GM21528 (cell line): Measurements from ENCODE around the gene SURF1.
"Not testable (repeated sequence)": the region's sequence is repeated elsewhere in the genome, so short reads cannot be mapped to it uniquely, and the experiment has no call there.

Experiments
- ATAC-seq: cut with Tn5 transposase; IDR thresholded peaks from one replicate; pipeline ENCODE4 v1.9.1; 2021; ENCODE audit warnings: mild to moderate bottlenecking, moderate library complexity; ENCODE audit not compliant: unreplicated experiment, low FRiP score

The SURF1 gene

GRCh38 chr9:133327834-133328484 is 28.3 kb downstream of the SURF1 start:
- no peak for ATAC-seq

DNA sequence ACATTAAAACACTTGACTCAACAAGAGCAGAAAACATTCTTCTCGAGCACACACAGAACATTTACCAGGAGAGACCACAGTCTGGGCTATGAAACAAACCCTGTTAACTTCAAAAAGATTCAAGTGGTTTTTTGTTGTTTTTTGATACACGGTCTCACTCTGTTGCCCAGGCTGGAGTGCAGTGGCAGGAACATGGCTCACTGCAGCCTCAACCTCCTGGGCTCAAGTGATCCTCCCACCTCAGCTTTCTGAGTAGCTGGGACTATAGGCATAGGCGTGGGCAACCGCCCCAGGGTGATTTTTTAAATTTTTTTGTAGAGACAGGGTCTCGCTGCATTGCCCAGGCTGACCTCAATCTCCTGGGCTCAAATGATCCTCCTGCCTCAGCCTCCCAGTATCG is 29.3 kb downstream of the SURF1 start:
- ATAC-seq, result not testable (repeated sequence)

GRCh38 chr9:133323991-133324703 is 32.1 kb downstream of the SURF1 start:
- ATAC-seq, result no peak

- ATAC-seq, result no peak
These were observed 33.1 kb downstream of the SURF1 start for GRCh38 chr9:133323211-133323610.

DNA sequence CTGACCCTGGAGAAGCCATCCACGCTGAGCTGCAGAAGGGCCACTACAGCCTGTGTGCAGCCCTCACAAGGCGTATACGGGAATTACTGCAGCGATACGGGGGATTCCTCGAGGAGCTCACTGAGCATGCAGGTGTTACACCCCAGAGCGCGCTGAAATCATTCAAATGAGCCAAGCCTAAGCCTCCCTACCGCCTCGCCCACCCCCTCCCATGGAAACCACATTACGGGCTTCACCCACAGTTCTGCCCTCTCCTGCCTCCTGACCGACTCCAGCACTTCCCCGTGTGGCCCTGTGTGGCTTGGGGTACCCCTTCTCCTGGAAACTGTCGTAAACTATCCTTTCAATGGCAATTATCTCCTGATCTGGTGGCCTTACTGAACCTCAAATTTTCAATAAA is 33.6 kb downstream of the SURF1 start:
- ATAC-seq, result no peak

DNA sequence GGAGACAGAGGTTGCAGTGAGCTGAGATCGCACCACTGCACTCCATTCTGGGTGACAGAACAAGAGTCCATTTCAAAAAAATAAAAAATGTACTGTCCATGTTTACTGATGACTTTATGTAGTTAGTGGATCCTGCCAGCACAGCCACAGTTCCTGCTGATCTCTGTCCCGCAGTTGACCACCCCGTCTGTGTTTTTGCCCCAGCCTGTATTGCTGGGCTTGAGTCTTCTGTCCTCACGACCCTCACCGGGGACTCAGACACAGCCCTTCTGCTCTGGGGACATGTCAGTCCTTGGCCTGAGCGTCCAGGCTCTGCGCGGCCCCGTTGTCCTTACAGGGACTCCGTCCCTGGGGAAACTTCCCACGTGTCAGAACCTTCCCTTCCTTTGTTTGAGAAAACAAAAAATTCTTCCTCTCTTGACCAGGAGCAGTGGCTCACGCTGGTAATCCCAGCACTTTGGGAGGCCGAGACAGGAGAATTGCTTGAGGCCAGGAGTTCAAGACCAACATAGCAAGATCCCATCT is 34.8 kb downstream of the SURF1 start:
- ATAC-seq, result no peak

DNA sequence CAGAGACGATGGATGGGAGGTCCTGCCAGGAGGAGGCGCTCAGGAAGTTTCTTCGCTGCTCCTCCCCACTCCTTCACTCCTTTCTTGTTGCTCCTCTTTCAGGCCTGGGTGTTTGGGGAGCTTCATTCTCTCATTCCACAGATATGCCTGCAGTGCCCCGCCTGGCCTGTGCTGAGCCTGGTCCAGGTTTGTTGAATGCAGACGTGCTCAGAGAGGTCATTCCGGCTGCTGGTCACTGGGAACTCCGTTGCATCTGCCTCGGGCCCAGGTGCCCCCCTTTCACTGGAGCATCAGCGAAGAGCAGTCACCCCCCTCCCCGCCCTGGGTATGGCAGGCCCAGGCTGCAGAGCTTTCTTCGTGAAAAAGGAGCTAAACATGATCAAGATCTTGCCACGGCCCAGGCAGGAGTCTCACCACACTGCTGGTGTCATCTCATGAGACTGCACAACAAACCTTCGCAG is 35.8 kb downstream of the SURF1 start:
- no peak for ATAC-seq

GRCh38 chr9:133317551-133317950 is 38.7 kb downstream of the SURF1 start:
- not testable (repeated sequence) for ATAC-seq

- ATAC-seq, result no peak
These were observed 40.3 kb downstream of the SURF1 start for GRCh38 chr9:133315997-133316396.

GRCh38 chr9:133309608-133310007 is 46.7 kb downstream of the SURF1 start:
- ATAC-seq, result no peak

DNA sequence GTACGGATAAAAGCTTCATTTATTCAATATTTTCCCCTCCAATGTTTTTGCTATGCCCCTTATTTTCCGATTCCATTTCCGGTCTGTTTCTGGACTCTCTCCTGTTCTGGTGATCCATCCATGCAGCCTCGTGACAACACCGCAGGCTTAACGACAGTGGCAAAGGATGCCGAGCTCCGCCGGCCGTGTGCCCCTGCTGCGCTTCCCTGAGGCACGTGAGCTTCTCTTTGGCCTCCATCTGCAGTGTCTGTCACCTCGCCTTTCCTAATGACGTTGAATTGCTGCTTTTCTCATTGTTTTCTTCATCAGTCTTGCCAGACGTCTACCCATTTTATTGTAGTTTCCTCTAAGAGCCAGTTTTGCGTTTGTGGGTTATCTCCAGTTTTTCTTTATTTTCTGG is 49.0 kb downstream of the SURF1 start:
- no peak for ATAC-seq

- ATAC-seq, result no peak
These were observed 49.8 kb downstream of the SURF1 start for GRCh38 chr9:133306242-133307204.

DNA sequence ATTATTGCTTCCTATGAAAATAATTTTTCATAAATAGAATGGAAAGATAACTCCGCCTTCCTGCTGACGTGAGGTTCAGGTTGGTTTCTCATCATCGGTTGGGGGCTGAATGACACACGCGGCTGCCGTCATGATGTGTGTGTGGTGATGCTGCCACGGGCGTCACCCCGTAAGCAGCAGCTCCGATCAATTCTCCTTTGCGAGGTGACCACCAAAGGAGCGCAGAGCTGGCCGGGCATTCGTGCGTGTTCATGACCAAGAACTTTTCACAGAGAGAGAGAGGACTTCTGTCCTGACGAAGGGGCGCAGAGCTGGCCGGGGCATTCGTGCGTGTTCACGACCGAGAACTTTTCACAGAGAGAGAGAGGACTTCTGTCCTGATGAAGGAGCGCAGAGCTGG is 50.6 kb downstream of the SURF1 start:
- ATAC-seq, result no peak

DNA sequence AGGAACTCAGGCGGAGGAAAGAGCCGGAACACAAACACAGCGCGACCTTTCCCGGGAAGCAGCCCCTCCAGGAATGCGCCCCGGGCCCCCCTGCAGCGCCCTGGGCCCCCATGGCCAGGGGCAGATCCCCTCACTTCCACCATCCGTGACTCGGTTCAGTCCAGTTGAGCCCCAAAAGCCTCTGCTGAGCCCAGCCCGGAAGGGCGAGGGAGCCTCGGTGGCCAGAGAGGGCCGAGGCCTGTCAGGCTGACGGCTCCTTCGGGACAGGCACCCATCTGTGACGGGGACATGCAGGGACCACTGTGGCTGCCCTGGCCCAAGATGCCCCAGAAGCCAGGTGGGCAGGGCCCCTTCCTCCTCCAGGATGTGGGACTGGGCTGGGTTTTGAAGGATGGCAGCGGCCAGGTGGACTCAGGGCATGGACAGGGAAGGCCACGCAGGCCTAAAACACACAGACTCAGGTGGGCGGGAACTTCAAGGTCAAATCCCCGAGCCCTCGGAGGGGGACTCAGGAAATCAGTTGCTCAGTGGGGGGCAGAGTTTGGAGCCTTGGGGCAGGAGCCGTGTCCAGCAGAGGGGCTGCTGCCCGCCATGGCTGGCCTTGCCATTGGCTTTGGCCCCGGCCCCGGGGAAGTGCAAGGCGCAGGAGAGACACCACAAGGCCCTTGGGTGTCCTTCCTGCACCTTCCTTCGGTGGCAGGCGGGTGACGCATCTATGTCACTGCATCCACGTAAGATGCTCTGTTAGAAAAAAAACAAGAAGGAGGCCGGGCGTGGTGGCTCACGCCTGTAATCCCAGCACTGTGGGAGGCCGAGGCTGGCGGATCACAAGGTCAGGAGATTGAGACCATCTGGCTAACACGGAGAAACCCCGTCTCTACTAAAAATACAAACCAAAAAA is 51.6 kb downstream of the SURF1 start:
- ATAC-seq, result no peak

GRCh38 chr9:133304158-133304470 is 52.2 kb downstream of the SURF1 start:
- no peak for ATAC-seq

DNA sequence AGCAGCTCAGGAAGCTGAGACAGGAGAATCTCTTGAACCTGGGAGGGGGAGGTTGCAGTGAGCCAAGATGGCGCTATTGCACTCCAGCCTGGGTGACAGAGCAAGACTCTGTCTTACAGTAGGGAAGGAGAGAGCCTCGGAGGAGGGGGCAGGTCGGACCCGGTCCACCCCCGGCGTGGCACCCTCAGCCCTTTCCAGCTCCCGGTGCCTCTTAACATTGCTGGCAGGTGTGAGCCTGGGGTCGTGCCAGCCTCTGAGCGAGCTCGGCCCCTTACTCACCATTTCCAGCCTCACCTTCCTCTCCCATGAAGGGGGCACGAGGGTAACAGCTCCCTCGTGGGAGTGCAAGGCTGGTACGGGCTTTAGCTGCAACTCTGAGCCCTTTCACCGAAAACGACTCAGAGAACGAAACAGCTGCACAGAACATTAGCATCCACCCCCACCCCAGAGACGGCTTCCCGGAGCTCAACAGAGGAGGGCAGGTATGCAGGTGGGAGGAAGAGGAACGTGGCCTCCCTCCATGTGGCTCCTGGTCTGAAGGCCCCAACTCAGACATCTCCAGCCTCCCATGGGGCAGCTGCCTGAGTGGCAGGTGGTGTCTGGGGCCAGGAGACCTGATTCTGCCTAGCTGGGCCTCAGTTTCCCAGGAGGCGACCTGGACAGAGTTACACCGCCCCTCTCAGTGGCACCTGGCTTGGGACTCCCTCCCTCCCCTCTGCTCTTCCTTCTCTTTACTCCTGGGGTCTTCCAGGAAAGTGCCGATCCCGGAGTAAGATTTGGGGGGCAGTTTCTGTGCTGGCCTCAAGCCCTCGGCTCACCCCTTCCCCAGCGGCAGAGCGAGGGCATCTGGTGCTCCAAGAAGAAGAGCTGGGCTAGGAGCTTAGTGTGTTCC is 52.8 kb downstream of the SURF1 start:
- no peak for ATAC-seq
